Lung (tissue), 12 donors: ENCODE measurements around the gene CSNK1A1L. TPM values are rescaled to one million over a fixed set of nuclear protein-coding genes. Genes with fewer than 3 reads are reported as not detected.

Experiments
- ATAC-seq: fragments of 200-7000 bp; cut with Tn5 transposase; one replicate; pipeline ENCODE4 v1.9.1; 2020; ENCODE audit warnings: moderate number of reproducible peaks; ENCODE audit not compliant: insufficient read depth, low FRiP score
- DNase-seq, 3 donors: peaks; one replicate each; pipeline ENCODE4 v3.0.0-alpha.2; 2013 to 2017
- H3K27ac ChIP-seq, 2 donors: one replicate each; pipeline ENCODE4 v1.5.1; 2013; ENCODE audit warnings: mild to moderate bottlenecking in 2 of 2, moderate library complexity in 2 of 2, control low read depth in 1 of 2, inconsistent platforms in 1 of 2, low read depth in 1 of 2, low read length in 1 of 2
- H3K27me3 ChIP-seq, 3 donors: one replicate each; pipeline ENCODE4 v1.5.1; 2013; ENCODE audit warnings: low read length in 2 of 3; ENCODE audit not compliant: control insufficient read depth in 3 of 3, insufficient read depth in 3 of 3
- H3K36me3 ChIP-seq, 4 donors: one replicate each; pipeline ENCODE4 v1.5.1; 2013; ENCODE audit warnings: low read length in 4 of 4, mild to moderate bottlenecking in 1 of 4, moderate library complexity in 1 of 4; ENCODE audit not compliant: control insufficient read depth in 4 of 4, insufficient read depth in 4 of 4
- H3K4me1 ChIP-seq, 5 donors: one replicate each; pipeline ENCODE4 v1.5.1; 2013; ENCODE audit warnings: low read length in 5 of 5, mild to moderate bottlenecking in 2 of 5, moderate library complexity in 1 of 5; ENCODE audit not compliant: control insufficient read depth in 5 of 5, insufficient read depth in 5 of 5
- H3K4me3 ChIP-seq: one replicate; pipeline ENCODE4 v1.5.1; 2013; ENCODE audit warnings: mild to moderate bottlenecking, control low read depth, moderate library complexity
- H3K9ac ChIP-seq, 2 donors: one replicate each; pipeline ENCODE4 v1.5.1; 2013; ENCODE audit warnings: low read length in 2 of 2, control low read depth in 1 of 2; ENCODE audit not compliant: insufficient read depth in 1 of 2
- H3K9me3 ChIP-seq, 4 donors: one replicate each; pipeline ENCODE4 v1.5.1; 2013; ENCODE audit warnings: low read length in 3 of 4, mild to moderate bottlenecking in 1 of 4, moderate library complexity in 1 of 4; ENCODE audit not compliant: control insufficient read depth in 4 of 4, insufficient read depth in 3 of 4
- WGBS, 2 donors: extraction: QIAGEN DNeasy Blood & Tissue Kit; methylation state at CpG; one replicate each; pipeline ENCODE4 v1.1.7; 2013; 5-methylcytosine and 5-hydroxymethylcytosine counted together
- polyA plus RNA-seq, 2 donors: library from polyadenylated mRNA; stranded (reverse); fragments of 200-250 nt; gene quantifications; one replicate each; pipeline ENCODE4 v1.2.1, GENCODE V29; 2013
- total RNA-seq, 2 donors: library from RNA; depleted of rRNA in 1 of 2; stranded (reverse); fragments of >200 nt in 1 of 2; gene quantifications; one replicate each; pipeline ENCODE4 v1.2.1, GENCODE V29; 2014 to 2021
- TF ChIP-seq, protein P1 (sequence below): IDR thresholded peaks from 2 replicates; pipeline ENCODE4 v1.5.1; 2012; ENCODE audit warnings: mild to moderate bottlenecking; ENCODE audit errors: control extremely low read depth, extremely low read depth
- donor health status: control.
- donor health status: control.
- donor health status: Bipolar disorder and iron deficiency.
- donor health status: healthy.
- donor health status: DM: yes; HTN: yes; CAD: no.

CSNK1A1L gene
- total and polyA plus RNA-seq, 4 donors: not detected

DNA sequence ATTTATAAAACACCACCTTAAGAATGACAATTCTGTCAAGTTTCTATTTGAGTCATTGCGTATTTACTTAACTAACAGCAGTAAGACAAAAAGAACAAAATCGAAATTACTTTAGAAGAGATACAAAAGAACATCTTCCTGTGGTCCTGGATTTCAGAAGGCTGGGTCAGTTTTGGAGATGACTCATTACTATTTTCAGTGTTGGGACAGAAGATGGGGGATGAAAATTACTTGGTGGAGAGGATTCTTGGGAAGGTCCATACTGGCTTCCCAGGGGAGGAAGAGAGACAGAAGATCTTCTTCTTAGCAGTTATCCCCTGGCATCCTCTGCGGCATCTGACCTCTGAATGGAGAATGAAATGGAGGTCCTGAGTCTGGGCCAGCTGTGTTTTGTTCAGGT lies 33.5 kb upstream of the CSNK1A1L start:
- Histone ChIP-seq H3K27ac (no peak overlapping the region), H3K4me3 (no peak overlapping the region), H3K9me3 (no peaks in the 10 kb centered on the region), H3K9ac (no peak overlapping the region), H3K27me3 (no peaks in the 10 kb centered on the region), H3K4me1 (peaks cover 0 to 24% (median 11%) of the 10 kb centered on the region in 5 donors), H3K36me3 (no peaks in the 10 kb centered on the region)
- DNase-seq (no peak), ATAC-seq (no peak)
- 95 to 99% methylated on average over 3 of the region's 3 CpGs for WGBS, 2 donors
- TF ChIP-seq, protein P1, sequence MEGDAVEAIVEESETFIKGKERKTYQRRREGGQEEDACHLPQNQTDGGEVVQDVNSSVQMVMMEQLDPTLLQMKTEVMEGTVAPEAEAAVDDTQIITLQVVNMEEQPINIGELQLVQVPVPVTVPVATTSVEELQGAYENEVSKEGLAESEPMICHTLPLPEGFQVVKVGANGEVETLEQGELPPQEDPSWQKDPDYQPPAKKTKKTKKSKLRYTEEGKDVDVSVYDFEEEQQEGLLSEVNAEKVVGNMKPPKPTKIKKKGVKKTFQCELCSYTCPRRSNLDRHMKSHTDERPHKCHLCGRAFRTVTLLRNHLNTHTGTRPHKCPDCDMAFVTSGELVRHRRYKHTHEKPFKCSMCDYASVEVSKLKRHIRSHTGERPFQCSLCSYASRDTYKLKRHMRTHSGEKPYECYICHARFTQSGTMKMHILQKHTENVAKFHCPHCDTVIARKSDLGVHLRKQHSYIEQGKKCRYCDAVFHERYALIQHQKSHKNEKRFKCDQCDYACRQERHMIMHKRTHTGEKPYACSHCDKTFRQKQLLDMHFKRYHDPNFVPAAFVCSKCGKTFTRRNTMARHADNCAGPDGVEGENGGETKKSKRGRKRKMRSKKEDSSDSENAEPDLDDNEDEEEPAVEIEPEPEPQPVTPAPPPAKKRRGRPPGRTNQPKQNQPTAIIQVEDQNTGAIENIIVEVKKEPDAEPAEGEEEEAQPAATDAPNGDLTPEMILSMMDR: no peak

DNA sequence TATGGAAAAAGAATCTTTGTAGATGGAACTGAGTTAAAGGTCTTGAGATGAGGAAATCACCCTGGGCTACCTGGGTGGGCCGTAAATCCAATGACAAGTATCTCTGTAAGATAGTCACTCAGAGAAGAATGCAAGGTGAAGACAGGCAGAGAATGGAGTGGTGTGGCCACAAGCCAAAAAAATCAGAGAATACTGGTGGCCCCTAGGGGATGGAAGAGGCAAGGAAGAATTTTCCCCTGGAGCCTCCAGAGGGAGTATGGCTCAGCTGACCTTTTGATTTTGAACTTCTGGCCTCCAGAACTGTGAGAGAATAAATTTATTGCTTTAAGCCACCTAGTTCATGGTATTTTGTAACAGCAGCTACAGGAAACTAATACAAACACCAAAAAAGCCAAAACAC lies 32.7 kb upstream of the CSNK1A1L start:
- no peak for DNase-seq
- Histone ChIP-seq H3K4me3 (no peak overlapping the region), H3K9ac (no peak overlapping the region), H3K27ac (no peak overlapping the region), H3K36me3 (no peaks in the 10 kb centered on the region), H3K9me3 (no peaks in the 10 kb centered on the region), H3K27me3 (no peaks in the 10 kb centered on the region), H3K4me1 (peaks cover 0 to 16% (median 8%) of the 10 kb centered on the region in 5 donors)
- WGBS, 2 donors: 94% methylated on average over 1 of the region's 1 CpG
- no peak for ATAC-seq
- TF ChIP-seq, protein P1: no peak

DNA sequence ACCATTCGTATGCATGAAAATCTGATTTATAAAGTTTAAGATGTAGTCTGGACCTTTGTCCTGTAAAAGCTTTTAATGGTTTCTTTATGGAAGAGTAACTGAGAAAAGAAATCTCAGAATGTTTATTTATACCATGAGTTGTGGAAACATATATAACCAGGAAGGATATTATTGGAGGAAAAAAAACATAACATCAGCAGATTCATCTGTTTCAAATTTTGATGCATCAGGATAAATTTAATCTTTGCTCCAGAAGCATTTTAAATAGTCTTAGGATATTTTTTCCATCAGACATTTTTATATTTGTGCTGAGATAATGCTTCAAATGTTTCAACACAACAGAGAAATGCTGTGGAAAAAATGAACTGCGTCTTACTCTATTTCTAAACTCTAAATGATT lies 31.2 kb upstream of the CSNK1A1L start:
- Histone ChIP-seq H3K27me3 (no peaks in the 10 kb centered on the region), H3K4me3 (no peak overlapping the region), H3K4me1 (peaks cover 0 to 13% (median 8%) of the 10 kb centered on the region in 5 donors), H3K36me3 (no peaks in the 10 kb centered on the region), H3K9ac (no peak overlapping the region), H3K27ac (no peak overlapping the region), H3K9me3 (no peaks in the 10 kb centered on the region)
- DNase-seq (no peak), ATAC-seq (no peak)
- WGBS, 2 donors: 93 to 95% methylated on average over 2 of the region's 2 CpGs
- TF ChIP-seq, protein P1: no peak

DNA sequence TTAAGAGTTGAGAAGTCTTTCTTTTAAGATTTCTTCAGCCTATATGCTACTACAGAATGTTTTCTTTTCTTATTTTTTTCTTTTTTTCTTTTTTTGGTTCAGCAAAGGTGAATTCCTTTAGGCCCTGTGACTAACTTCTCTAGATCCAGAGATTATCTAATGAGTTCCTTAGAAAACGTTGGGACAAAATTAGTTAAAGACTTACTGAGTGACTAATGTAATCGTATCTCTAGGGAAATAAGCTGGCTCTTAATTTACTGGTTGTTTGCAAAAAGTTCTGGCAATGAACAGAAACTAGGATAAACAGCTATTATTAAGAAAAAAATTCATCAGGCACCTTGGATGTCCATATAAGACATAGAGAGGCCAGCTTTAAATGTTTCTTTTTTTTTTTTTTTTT lies 30.7 kb upstream of the CSNK1A1L start:
- H3K27me3 ChIP-seq: no peaks in the 10 kb centered on the region
- peaks cover 0 to 13% (median 8%) of the 10 kb centered on the region in 5 donors for H3K4me1 ChIP-seq
- TF ChIP-seq, protein P1: no peak
- no peak overlapping the region for H3K9ac ChIP-seq
- ATAC-seq (no peak), DNase-seq (peak in 1 of 3 donors; percentile 6)
- 64 to 73% methylated on average over 2 of the region's 2 CpGs for WGBS, 2 donors
- H3K9me3 ChIP-seq: no peaks in the 10 kb centered on the region
- H3K4me3 ChIP-seq: no peak overlapping the region
- no peaks in the 10 kb centered on the region for H3K36me3 ChIP-seq
- no peak overlapping the region for H3K27ac ChIP-seq
